Motor neuron (in vitro differentiated cells): ENCODE measurements around the gene RPS27. TPM values are rescaled to one million over a fixed set of nuclear protein-coding genes. Genes with fewer than 3 reads are reported as not detected.
"Not testable (repeated sequence)": the region's sequence is repeated elsewhere in the genome, so short reads cannot be mapped to it uniquely, and the experiment has no call there.

Source experiments
- ATAC-seq, 8 experiments: fragments of 200-7000 bp; cut with Tn5 transposase; replicated peaks in 6 of 8; 2 replicates each; pipeline ENCODE4 v1.8.0; 2021; ENCODE audit warnings: mild to moderate bottlenecking in 8 of 8, moderate library complexity in 8 of 8
- H3K27ac ChIP-seq, 2 donors: fragments of 250-450 bp; sonication (Bioruptor Pico); 2 replicates each; pipeline ENCODE4 v1.9.0; 2021; ENCODE audit warnings: antibody characterized with exemption in 2 of 2, mild to moderate bottlenecking in 2 of 2, moderate library complexity in 1 of 2
- H3K4me1 ChIP-seq, 2 donors: fragments of 250-450 bp; sonication (Bioruptor Pico); replicated peaks in 1 of 2; 2 replicates each; pipeline ENCODE4 v1.6.1; 2021; ENCODE audit warnings: antibody characterized with exemption in 2 of 2, mild to moderate bottlenecking in 2 of 2, moderate library complexity in 1 of 2
- H3K4me3 ChIP-seq, 5 donors: fragments of 250-450 bp; sonication (Bioruptor Pico); 2 replicates each; pipeline ENCODE4 v1.9.0; 2021; ENCODE audit warnings: antibody characterized with exemption in 5 of 5, mild to moderate bottlenecking in 5 of 5, moderate library complexity in 4 of 5
- WGBS, 10 experiments: fragments of 450-650 bp; shearing (Covaris generic); methylation state at CpG; one replicate each; pipeline ENCODE4 v1.0.0; 2022; 5-methylcytosine and 5-hydroxymethylcytosine counted together
- in situ Hi-C, 9 experiments: fragments of 400-800 bp; cut with MboI; loops; one replicate each; pipeline ENCODE4 v1.15.0; 2021; ENCODE audit warnings: low sequenced_read_pairs in 9 of 9, low pct_unique_long_range_greater_than_20kb in 2 of 9; ENCODE audit not compliant: unreplicated experiment in 9 of 9
- total RNA-seq, 8 experiments: library from RNA; unstranded; fragments of 300-600 nt; gene quantifications; 2 replicates each; pipeline versions ENCODE4 v1.2.3 to v1.2.4, GENCODE V29; 2022

RPS27 gene
- total RNA-seq, 8 experiments from 2014 or later: 2,543 to 20,464 (median 10,879) TPM

GRCh38 chr1:153995202-153995601 lies 4.6 kb downstream of the RPS27 start:
- 75 to 100% (median 100%) methylated on average over 1 to 3 of the region's 3 CpGs; no CpG with 5 or more reads in 1 of the 10 experiments for WGBS, 10 experiments
- in situ Hi-C loops: loop anchor here in 6 of 9 experiments (25.0 kb wide), 4 partner anchors 308 to 633 kb away; partner anchors contain the start of genes NPR1 (in 2 of the 6), ILF2 (in 1 of the 6), S100A9 (in 1 of the 6) and SNAPIN (in 1 of the 6)

DNA sequence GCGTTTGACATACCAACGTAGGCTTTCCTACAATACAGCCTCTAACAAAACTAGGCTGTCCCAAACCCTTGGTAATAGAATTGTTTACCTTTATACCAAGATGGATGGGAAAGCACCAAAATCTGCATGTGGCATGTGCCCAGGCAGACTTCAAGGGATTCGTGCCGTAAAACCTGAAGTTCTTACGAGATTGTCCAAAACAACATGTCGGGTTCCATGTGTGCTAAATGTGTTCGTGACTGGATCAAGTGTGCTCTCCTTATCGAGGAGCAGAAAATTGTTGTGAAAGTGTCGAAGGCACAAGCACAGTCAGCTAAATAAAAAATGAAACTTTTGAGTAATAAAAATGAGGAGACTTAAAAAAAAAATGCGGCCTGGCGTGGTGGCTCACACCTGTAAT lies 5.1 kb downstream of the RPS27 start:
- ATAC-seq: no peak
- Histone ChIP-seq H3K4me3 (no peak overlapping the region), H3K27ac (no peak overlapping the region), H3K4me1 (peaks cover 14% of the 10 kb centered on the region in 2 donors)
- in situ Hi-C loops: loop anchor here in 6 of 9 experiments (25.0 kb wide), 4 partner anchors 308 to 633 kb away; partner anchors contain the start of genes NPR1 (in 2 of the 6), ILF2 (in 1 of the 6), S100A9 (in 1 of the 6) and SNAPIN (in 1 of the 6)
- 89 to 100% (median 95%) methylated on average over 2 to 11 of the region's 11 CpGs for WGBS, 10 experiments

More at GRCh38 chr1:153995202-153995601, 4.6 kb downstream of the RPS27 start:
- H3K27ac ChIP-seq: no peak overlapping the region
- peaks cover 15% of the 10 kb centered on the region in 2 donors for H3K4me1 ChIP-seq
- H3K4me3 ChIP-seq: no peak overlapping the region
- ATAC-seq: no peak

DNA sequence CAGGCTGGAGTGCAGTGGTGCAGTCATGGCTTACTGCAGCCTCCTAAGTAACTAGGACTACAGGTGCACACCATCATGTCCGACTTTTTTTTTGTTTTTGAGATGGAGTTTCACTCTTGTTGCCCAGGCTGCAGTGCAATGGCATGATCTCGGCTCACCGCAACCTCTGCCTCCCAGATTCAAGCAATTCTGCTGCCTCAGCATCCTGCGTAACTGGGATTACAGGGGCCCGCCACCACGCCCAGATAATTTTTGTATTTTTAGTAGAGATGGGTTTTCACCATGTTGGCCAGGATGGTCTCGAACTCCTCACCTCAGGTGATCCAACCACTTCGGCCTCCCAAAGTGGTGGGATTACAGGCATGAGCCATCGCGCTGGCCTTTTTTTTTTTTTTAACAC lies 6.3 kb downstream of the RPS27 start:
- in situ Hi-C loops: loop anchor here in 6 of 9 experiments (25.0 kb wide), 4 partner anchors 310 to 635 kb away; partner anchors contain the start of genes NPR1 (in 2 of the 6), ILF2 (in 1 of the 6), S100A9 (in 1 of the 6) and SNAPIN (in 1 of the 6)
- not testable (repeated sequence) for H3K27ac ChIP-seq, H3K4me1 ChIP-seq, H3K4me3 ChIP-seq
- ATAC-seq: peak in 1 of 8 experiments; percentile 5
- WGBS, 10 experiments: 84 to 98% (median 93%) methylated on average over 3 to 10 of the region's 10 CpGs; no CpG with 5 or more reads in 1 of the 10 experiments

DNA sequence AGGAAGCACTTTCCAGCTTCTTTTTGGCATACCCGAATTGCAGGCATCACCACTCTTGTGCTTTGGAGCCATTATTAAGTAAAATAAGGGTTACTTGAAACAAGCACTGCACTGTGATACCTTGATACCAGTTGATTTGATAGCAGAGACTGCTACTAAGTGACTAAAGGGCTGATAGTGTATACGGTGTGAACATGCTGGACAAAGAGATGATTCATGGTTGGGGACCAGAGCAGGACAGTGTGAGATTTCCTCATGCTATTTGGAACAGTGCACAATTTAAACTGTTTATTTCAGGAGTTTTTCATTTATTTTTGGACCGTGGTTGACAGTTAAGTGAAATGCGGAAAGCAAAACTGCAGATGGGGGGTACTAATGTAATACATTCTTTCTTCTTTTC lies 9.9 kb downstream of the RPS27 start:
- Histone ChIP-seq H3K4me1 (no peaks in the 10 kb centered on the region), H3K27ac (no peak overlapping the region), H3K4me3 (no peak overlapping the region)
- 21 to 100% (median 83%) methylated on average over 2 to 4 of the region's 4 CpGs; no CpG with 5 or more reads in 1 of the 10 experiments for WGBS, 10 experiments
- ATAC-seq: no peak
- in situ Hi-C loops: no loop called here

DNA sequence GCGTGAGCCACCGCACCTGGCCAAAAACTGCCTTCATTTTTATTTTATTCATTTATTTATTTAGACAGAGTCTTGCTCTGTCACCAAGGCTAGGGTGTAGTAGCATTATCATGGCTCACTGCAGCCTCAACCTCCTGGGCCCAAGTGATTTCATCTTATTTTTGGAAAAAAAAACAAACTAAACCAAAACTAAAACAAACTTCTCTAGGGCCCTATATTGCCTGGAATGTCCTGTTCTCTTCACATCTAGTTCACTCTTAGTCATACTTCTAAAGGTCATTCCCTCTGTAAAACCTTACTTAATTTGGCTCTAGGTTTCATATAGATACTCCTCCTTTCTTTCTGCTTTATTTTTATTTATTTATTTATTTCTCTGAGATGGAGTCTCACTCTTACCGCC lies 15.6 kb downstream of the RPS27 start:
- H3K4me1 ChIP-seq: no peaks in the 10 kb centered on the region
- ATAC-seq: no peak
- H3K4me3 ChIP-seq: no peak overlapping the region
- H3K27ac ChIP-seq: no peak overlapping the region
- in situ Hi-C loops: no loop called here
- 91 to 100% (median 100%) methylated on average over 1 to 3 of the region's 3 CpGs; no CpG with 5 or more reads in 3 of the 10 experiments for WGBS, 10 experiments

DNA sequence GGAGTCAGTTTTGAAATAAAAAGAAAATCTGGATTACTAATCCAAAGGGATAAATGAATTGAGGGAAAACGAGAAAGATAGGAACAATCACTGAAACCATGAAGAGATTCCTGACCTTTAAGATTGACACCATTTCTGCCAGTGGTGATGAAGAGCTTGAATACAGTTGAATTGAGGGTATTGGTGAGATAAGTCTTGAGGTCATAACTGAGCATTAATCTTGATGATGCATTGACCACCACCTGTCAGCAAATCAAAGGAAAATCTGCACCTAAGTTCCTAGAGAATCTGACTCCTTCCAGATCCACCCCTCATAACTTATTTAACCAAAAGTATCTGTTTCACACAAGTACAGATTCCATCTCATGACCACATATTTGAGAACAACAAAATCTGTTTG lies 21.6 kb downstream of the RPS27 start:
- no peak overlapping the region for H3K27ac ChIP-seq
- no peak for ATAC-seq
- in situ Hi-C loops: no loop called here
- H3K4me1 ChIP-seq: no peaks in the 10 kb centered on the region
- H3K4me3 ChIP-seq: no peak overlapping the region
- 33 to 100% (median 74%) methylated on average over 1 of the region's 1 CpG; no CpG with 5 or more reads in 3 of the 10 experiments for WGBS, 10 experiments

DNA sequence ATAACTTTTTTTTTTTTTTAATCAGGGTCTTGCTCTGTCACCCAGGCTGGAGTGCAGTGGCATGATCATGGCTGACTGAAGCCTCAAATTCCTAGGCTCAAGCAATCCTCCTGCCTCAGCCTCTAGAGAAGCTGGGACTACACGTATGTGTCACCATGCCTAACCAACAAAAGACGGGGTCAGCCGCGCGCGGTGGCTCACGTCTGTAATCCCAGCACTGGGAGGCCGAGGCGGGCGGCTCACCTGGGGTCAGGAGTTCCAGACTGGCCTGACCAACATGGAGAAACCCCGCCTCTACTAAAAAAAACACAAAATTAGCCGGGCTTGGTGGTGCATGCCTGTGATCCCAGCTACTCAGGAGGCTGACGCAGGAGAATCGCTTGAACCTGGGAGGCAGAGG lies 22.0 kb downstream of the RPS27 start:
- ATAC-seq, in situ Hi-C loops: not testable (repeated sequence)
- WGBS, 10 experiments: 85 to 100% (median 97%) methylated on average over 1 to 14 of the region's 14 CpGs; no CpG with 5 or more reads in 3 of the 10 experiments

GRCh38 chr1:154014154-154014907 lies 23.8 kb downstream of the RPS27 start:
- in situ Hi-C loops: no loop called here
- peak in 2 of 8 experiments; percentile 22 to 52 for ATAC-seq

More for the DNA sequence above, 22.0 kb downstream of the RPS27 start:
- H3K4me1 ChIP-seq, H3K27ac ChIP-seq, H3K4me3 ChIP-seq: not testable (repeated sequence)

GRCh38 chr1:154019269-154019668 lies 28.7 kb downstream of the RPS27 start:
- WGBS, 10 experiments: 20 to 92% (median 78%) methylated on average over 1 to 4 of the region's 4 CpGs; no CpG with 5 or more reads in 1 of the 10 experiments
- peak in 1 of 8 experiments; percentile 62 for ATAC-seq
- no peak overlapping the region for H3K27ac ChIP-seq
- no peaks in the 10 kb centered on the region for H3K4me1 ChIP-seq
- in situ Hi-C loops: no loop called here
- H3K4me3 ChIP-seq: no peak overlapping the region

More at GRCh38 chr1:154014154-154014907, 23.8 kb downstream of the RPS27 start:
- no peak overlapping the region for H3K4me3 ChIP-seq
- H3K4me1 ChIP-seq: no peaks in the 10 kb centered on the region
- H3K27ac ChIP-seq: no peak overlapping the region
- 29 to 86% (median 44%) methylated on average over 1 to 3 of the region's 3 CpGs; no CpG with 5 or more reads in 1 of the 10 experiments for WGBS, 10 experiments

DNA sequence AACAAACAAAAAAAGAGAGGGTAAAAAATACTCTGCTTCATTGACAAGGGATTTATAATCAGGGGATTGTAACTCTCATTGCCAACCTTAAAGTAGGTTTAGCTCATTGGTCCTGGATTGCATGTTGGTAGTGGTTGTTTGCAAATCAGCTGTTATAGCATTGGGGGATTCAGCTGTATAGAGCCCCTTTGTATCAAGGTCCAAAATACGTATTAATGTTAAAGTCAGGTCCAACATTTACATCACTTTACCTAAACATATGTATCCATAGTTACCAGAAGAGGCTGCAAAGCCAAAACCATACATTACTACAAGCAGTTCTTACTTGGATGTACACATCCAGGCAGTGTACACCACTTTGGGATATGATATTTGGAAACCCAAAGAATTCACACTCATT lies 29.4 kb downstream of the RPS27 start:
- in situ Hi-C loops: loop anchor here in 1 of 9 experiments (10.0 kb wide), 1 partner anchor 125 kb away; no protein-coding TSS in a partner anchor
- Histone ChIP-seq H3K4me3 (no peak overlapping the region), H3K4me1 (no peaks in the 10 kb centered on the region), H3K27ac (no peak overlapping the region)
- WGBS, 10 experiments: 14 to 86% (median 70%) methylated on average over 1 of the region's 1 CpG; no CpG with 5 or more reads in 2 of the 10 experiments
- ATAC-seq: no peak

- H3K27ac ChIP-seq, H3K4me3 ChIP-seq, H3K4me1 ChIP-seq, in situ Hi-C loops, ATAC-seq: not testable (repeated sequence)
- 13 to 100% (median 88%) methylated on average over 1 of the region's 1 CpG; no CpG with 5 or more reads in 1 of the 10 experiments for WGBS, 10 experiments
Observed at GRCh38 chr1:154033697-154034096, 43.1 kb downstream of the RPS27 start.
